SU-DHL-6 (cell line): ENCODE data around the gene MPPE1.
A peak's percentile ranks its signal among the peaks of the same experiment; 100 is the strongest.

ENCODE experiments used
- H2AFZ ChIP-seq: fragments of 200-600 bp; sonication (generic); 2 replicates; pipeline ENCODE4 v1.6.1; 2014; ENCODE audit warnings: low read depth, mild to moderate bottlenecking, moderate library complexity, mixed read lengths, antibody characterized with exemption, low read length; ENCODE audit not compliant: severe bottlenecking
- H3F3A ChIP-seq: fragments of 200-600 bp; shearing (Covaris generic); 2 replicates; pipeline ENCODE4 v1.6.0; 2016; ENCODE audit warnings: antibody characterized with exemption, mild to moderate bottlenecking; ENCODE audit not compliant: insufficient read depth
- H3K27ac ChIP-seq: fragments of 200-600 bp; sonication (generic); 2 replicates; pipeline ENCODE4 v1.5.1; 2016; ENCODE audit warnings: low read depth, mild to moderate bottlenecking, low read length, moderate library complexity, mixed read lengths
- H3K27me3 ChIP-seq: fragments of 200-600 bp; sonication (generic), shearing (Covaris generic); 2 replicates; pipeline ENCODE4 v1.6.0; 2014; ENCODE audit warnings: mild to moderate bottlenecking, low read length
- H3K36me3 ChIP-seq: fragments of 200-600 bp; sonication (generic); 2 replicates; pipeline ENCODE4 v1.6.1; 2014; ENCODE audit warnings: mild to moderate bottlenecking, low read length, mixed read lengths
- H3K4me2 ChIP-seq: fragments of 300-600, 200-600 bp; shearing (Covaris generic), sonication (generic); 2 replicates; pipeline ENCODE4 v1.6.0; 2014; ENCODE audit warnings: low read length, low read depth, mild to moderate bottlenecking; ENCODE audit not compliant: poor library complexity, severe bottlenecking
- H3K4me3 ChIP-seq: fragments of 200-600 bp; sonication (generic); 2 replicates; pipeline ENCODE4 v1.5.1; 2014; ENCODE audit warnings: antibody characterized with exemption, low read length, mild to moderate bottlenecking, mixed read lengths; ENCODE audit not compliant: insufficient read depth, poor library complexity, severe bottlenecking
- H3K79me2 ChIP-seq: fragments of 200-600 bp; sonication (generic); 2 replicates; pipeline ENCODE4 v1.6.1; 2014; ENCODE audit warnings: mild to moderate bottlenecking, low read length, moderate library complexity; ENCODE audit not compliant: insufficient read depth
- H3K9ac ChIP-seq: fragments of 200-600 bp; sonication (generic); 2 replicates; pipeline ENCODE4 v1.7.0; 2014; ENCODE audit warnings: mild to moderate bottlenecking, low read length
- H3K9me2 ChIP-seq: fragments of 200-600 bp; sonication (generic); replicated peaks from 2 replicates; pipeline ENCODE4 v1.6.1; 2014; ENCODE audit warnings: low read length; ENCODE audit not compliant: insufficient read depth
- H3K9me3 ChIP-seq: fragments of 200-600 bp; sonication (generic); 2 replicates; pipeline ENCODE4 v1.6.1; 2014; ENCODE audit warnings: low read length, mixed read lengths; ENCODE audit not compliant: insufficient read depth
- H4K20me1 ChIP-seq: fragments of 200-600 bp; sonication (generic); 2 replicates; pipeline ENCODE4 v1.6.1; 2014; ENCODE audit warnings: low read depth, mild to moderate bottlenecking, antibody characterized with exemption, low read length, moderate library complexity, mixed read lengths
- CTCF ChIP-seq: fragments of 200-600 bp; sonication (generic); IDR thresholded peaks from one replicate; pipeline ENCODE4 v1.5.1; 2017; ENCODE audit warnings: antibody characterized with exemption, mild to moderate bottlenecking, low read length, moderate library complexity; ENCODE audit not compliant: insufficient read depth, poor library complexity, severe bottlenecking
- EZH2phosphoT487 ChIP-seq: fragments of 200-600 bp; sonication (generic), shearing (Covaris generic); conservative IDR thresholded peaks from 2 replicates; pipeline ENCODE4 v1.6.1; 2018; ENCODE audit warnings: mild to moderate bottlenecking, antibody characterized with exemption, low read length, moderate library complexity, mixed read lengths

Gene MPPE1

GRCh38 chr18:11884396-11885030, 23.6 kb downstream of the MPPE1 start:
- no peak overlapping the region for H3K9ac ChIP-seq
- H3K4me2 ChIP-seq = no peak overlapping the region
- H3F3A ChIP-seq = no peaks in the 10 kb centered on the region
- H3K9me3 ChIP-seq = no peaks in the 10 kb centered on the region
- no peaks in the 10 kb centered on the region for H4K20me1 ChIP-seq
- no peak overlapping the region for H3K4me3 ChIP-seq
- H3K27me3 ChIP-seq = no peaks in the 10 kb centered on the region
- TF ChIP-seq CTCF (no peak), EZH2phosphoT487 (no peak)
- no peaks in the 10 kb centered on the region for H3K9me2 ChIP-seq
- H3K36me3 ChIP-seq = no peaks in the 10 kb centered on the region
- H3K79me2 ChIP-seq = no peaks in the 10 kb centered on the region
- H3K27ac ChIP-seq = no peak overlapping the region
- no peak overlapping the region for H2AFZ ChIP-seq

- no peak for TF ChIP-seq CTCF
- TF ChIP-seq EZH2phosphoT487 = no peak
- no peak overlapping the region for H2AFZ ChIP-seq
- H3K4me2 ChIP-seq = peak overlapping the region; percentile 40
- no peaks in the 10 kb centered on the region for H4K20me1 ChIP-seq
- H3K9me2 ChIP-seq = no peaks in the 10 kb centered on the region
- no peaks in the 10 kb centered on the region for H3K79me2 ChIP-seq
- no peak overlapping the region for H3K4me3 ChIP-seq
- no peaks in the 10 kb centered on the region for H3K9me3 ChIP-seq
- peak overlapping the region; percentile 67 for H3K27ac ChIP-seq
- H3K9ac ChIP-seq = no peak overlapping the region
- no peaks in the 10 kb centered on the region for H3F3A ChIP-seq
- no peaks in the 10 kb centered on the region for H3K36me3 ChIP-seq
- no peaks in the 10 kb centered on the region for H3K27me3 ChIP-seq
These were observed 25.0 kb downstream of the MPPE1 start for GRCh38 chr18:11883153-11883552.

- peak overlapping the region; percentile 40 for H3K4me2 ChIP-seq
- H2AFZ ChIP-seq = no peak overlapping the region
- no peak overlapping the region for H3K27ac ChIP-seq
- H3K4me3 ChIP-seq = no peak overlapping the region
- H3K9ac ChIP-seq = no peak overlapping the region
- TF ChIP-seq CTCF (no peak), EZH2phosphoT487 (no peak)
- H3K36me3 ChIP-seq = no peaks in the 10 kb centered on the region
- no peaks in the 10 kb centered on the region for H3K9me2 ChIP-seq
- no peaks in the 10 kb centered on the region for H3F3A ChIP-seq
- H3K79me2 ChIP-seq = no peaks in the 10 kb centered on the region
- no peaks in the 10 kb centered on the region for H3K27me3 ChIP-seq
- no peaks in the 10 kb centered on the region for H3K9me3 ChIP-seq
- no peaks in the 10 kb centered on the region for H4K20me1 ChIP-seq
These were observed 25.5 kb downstream of the MPPE1 start for GRCh38 chr18:11882636-11883035.
